GM18909 (cell line): ENCODE measurements around the gene DHRS7.
A peak's percentile ranks its signal among the peaks of the same experiment; 100 is the strongest.

Source experiments
- ATAC-seq: cut with Tn5 transposase; IDR thresholded peaks from one replicate; pipeline ENCODE4 v1.9.1; 2021; ENCODE audit warnings: mild to moderate bottlenecking; ENCODE audit not compliant: unreplicated experiment, poor library complexity

DHRS7 gene

GRCh38 chr14:60164712-60165546 lies at the start of gene DHRS7:
Gene DHRS7 (minus strand): TSS chr14:60165398. CDS start chr14:60165309, 89 bp downstream.
- ATAC-seq, result peak; percentile 90

GRCh38 chr14:60214415-60215126 lies 49.4 kb upstream of the DHRS7 start:
- ATAC-seq, result no peak

GRCh38 chr14:60214003-60214402 lies 48.8 kb upstream of the DHRS7 start:
- ATAC-seq, result no peak

- peak; percentile 94 for ATAC-seq
Observed at GRCh38 chr14:60212503-60213371, 47.5 kb upstream of the DHRS7 start.

- no peak for ATAC-seq
Observed at GRCh38 chr14:60211153-60211552, 46.0 kb upstream of the DHRS7 start.

GRCh38 chr14:60210703-60211102 lies 45.5 kb upstream of the DHRS7 start:
- no peak for ATAC-seq

- ATAC-seq, result no peak
Observed at GRCh38 chr14:60206837-60207533, 41.8 kb upstream of the DHRS7 start.

GRCh38 chr14:60206249-60206670 lies 41.1 kb upstream of the DHRS7 start:
- ATAC-seq, result no peak

- ATAC-seq, result peak; percentile 59
Observed at GRCh38 chr14:60204843-60205774, 39.9 kb upstream of the DHRS7 start.

GRCh38 chr14:60204104-60204842 lies 39.1 kb upstream of the DHRS7 start:
- ATAC-seq, result peak; percentile 84

GRCh38 chr14:60199321-60199720 lies 34.1 kb upstream of the DHRS7 start:
- ATAC-seq, result no peak

- no peak for ATAC-seq
Observed at GRCh38 chr14:60197629-60198303, 32.6 kb upstream of the DHRS7 start.

GRCh38 chr14:60196291-60196690 lies 31.1 kb upstream of the DHRS7 start:
- ATAC-seq, result no peak

GRCh38 chr14:60195179-60195810 lies 30.1 kb upstream of the DHRS7 start:
- peak; percentile 88 for ATAC-seq

GRCh38 chr14:60189923-60190840 lies 25.0 kb upstream of the DHRS7 start:
- ATAC-seq, result peak; percentile 70

GRCh38 chr14:60188696-60189095 lies 23.5 kb upstream of the DHRS7 start:
- no peak for ATAC-seq
